HEK293T (cell line): ENCODE results near the gene YIPF6.

ENCODE experiments used
- ELF4 ChIP-seq: fragments of 450-650 bp; IDR thresholded peaks from 2 replicates; pipeline ENCODE4 v1.6.1; 2017; ENCODE audit warnings: antibody characterized with exemption
- FOXM1 ChIP-seq: fragments of 450-650 bp; IDR thresholded peaks from 2 replicates; pipeline ENCODE4 v1.6.1; 2017; ENCODE audit warnings: mild to moderate bottlenecking, borderline replicate concordance
- PKNOX1 ChIP-seq: fragments of 450-650 bp; IDR thresholded peaks from 2 replicates; pipeline ENCODE4 v1.6.1; 2016
- SUZ12 ChIP-seq: fragments of 450-650 bp; IDR thresholded peaks from 2 replicates; pipeline ENCODE4 v1.6.1; 2016; ENCODE audit warnings: mild to moderate bottlenecking
- ZNF384 ChIP-seq: fragments of 450-650 bp; IDR thresholded peaks from 2 replicates; pipeline ENCODE4 v1.6.1; 2016

- no peak for TF ChIP-seq FOXM1
- no peak for TF ChIP-seq ELF4
- no peak for TF ChIP-seq ZNF384
- TF ChIP-seq SUZ12: no peak
- no peak for TF ChIP-seq PKNOX1
These were observed 36.7 kb upstream of the YIPF6 start for GRCh38 chrX:68462197-68462596.
